Amniotic epithelial cell (primary cell): ENCODE data around the gene TECPR2.
"Not testable (repeated sequence)": the region's sequence is repeated elsewhere in the genome, so short reads cannot be mapped to it uniquely, and the experiment has no call there.

Experiments used
- DNase-seq: peaks from one replicate; pipeline ENCODE4 v3.0.0-alpha.2; 2010; ENCODE audit warnings: low read depth

TECPR2 gene

GRCh38 chr14:102509746-102510615, 147.2 kb downstream of the TECPR2 start, which contains the start of gene ANKRD9:
Gene ANKRD9, minus strand, starts transcription at chr14:102509776. Its CDS starts 1,887 bp downstream, at chr14:102507889.
- peak; percentile 85 for DNase-seq

- DNase-seq: peak; percentile 39
Measured at GRCh38 chr14:102510616-102511520, 148.1 kb downstream of the TECPR2 start.

- DNase-seq: no peak
Measured at GRCh38 chr14:102511538-102511937, 148.8 kb downstream of the TECPR2 start.

GRCh38 chr14:102512793-102513300, 150.1 kb downstream of the TECPR2 start:
- no peak for DNase-seq

GRCh38 chr14:102513899-102514772, 151.4 kb downstream of the TECPR2 start:
- no peak for DNase-seq

GRCh38 chr14:102514987-102515733, 152.4 kb downstream of the TECPR2 start:
- DNase-seq: no peak

- no peak for DNase-seq
Measured at GRCh38 chr14:102516531-102517391, 154.0 kb downstream of the TECPR2 start.

- DNase-seq: no peak
Measured at GRCh38 chr14:102517392-102518062, 154.8 kb downstream of the TECPR2 start.

GRCh38 chr14:102518063-102518648, 155.4 kb downstream of the TECPR2 start:
- DNase-seq: no peak

GRCh38 chr14:102519709-102520108, 157.0 kb downstream of the TECPR2 start:
- DNase-seq: not testable (repeated sequence)

GRCh38 chr14:102523200-102523568, 160.4 kb downstream of the TECPR2 start:
- no peak for DNase-seq

GRCh38 chr14:102523569-102524450, 161.1 kb downstream of the TECPR2 start:
- no peak for DNase-seq

GRCh38 chr14:102524451-102525218, 161.9 kb downstream of the TECPR2 start:
- DNase-seq: peak; percentile 97

- peak; percentile 50 for DNase-seq
Measured at GRCh38 chr14:102525219-102525928, 162.6 kb downstream of the TECPR2 start.

GRCh38 chr14:102525929-102526497, 163.3 kb downstream of the TECPR2 start:
- no peak for DNase-seq
